HL-60 (cell line): ENCODE data around the gene GAA.

ENCODE experiments used
- DNase-seq, 2 experiments: peaks; one replicate each; pipeline ENCODE4 v3.0.0-alpha.2; 2010 to 2020; ENCODE audit warnings: low read depth in 1 of 2, low spot score in 1 of 2
- H3K27ac ChIP-seq: fragments of 250-450 bp; sonication (Bioruptor Pico); replicated peaks from 2 replicates; pipeline ENCODE4 v1.5.1; 2020; ENCODE audit warnings: mild to moderate bottlenecking, moderate library complexity
- H3K27me3 ChIP-seq: fragments of 250-450 bp; sonication (Bioruptor Pico); 2 replicates; pipeline ENCODE4 v1.5.1; 2021; ENCODE audit warnings: mild to moderate bottlenecking, moderate library complexity; ENCODE audit not compliant: insufficient read depth, poor library complexity, severe bottlenecking
- H3K4me3 ChIP-seq: replicated peaks from 2 replicates; pipeline ENCODE4 v1.5.1; 2011; ENCODE audit warnings: mild to moderate bottlenecking, control low read depth, low read length; ENCODE audit not compliant: insufficient read depth
- CTCF ChIP-seq: IDR thresholded peaks from one replicate; pipeline ENCODE4 v1.5.1; 2011; ENCODE audit warnings: low read length, control low read depth, inconsistent platforms; ENCODE audit not compliant: insufficient read depth
- GABPA ChIP-seq: IDR thresholded peaks from 2 replicates; pipeline ENCODE4 v1.6.1; 2012; ENCODE audit warnings: low read depth
- POLR2AphosphoS5 ChIP-seq: IDR thresholded peaks from 2 replicates; pipeline ENCODE4 v1.6.1; 2012; ENCODE audit warnings: low read depth
- REST ChIP-seq: IDR thresholded peaks from 2 replicates; pipeline ENCODE4 v1.6.1; 2012; ENCODE audit warnings: low read depth; ENCODE audit not compliant: insufficient replicate concordance
- SPI1 ChIP-seq: IDR thresholded peaks from 2 replicates; pipeline ENCODE4 v1.6.1; 2012; ENCODE audit warnings: low read depth, mild to moderate bottlenecking, borderline replicate concordance

The GAA gene

GRCh38 chr17:80109713-80110446 lies 8.5 kb downstream of the GAA start:
- H3K4me3 ChIP-seq: no peak overlapping the region
- no peak for TF ChIP-seq CTCF
- no peak for TF ChIP-seq REST
- no peak for TF ChIP-seq POLR2AphosphoS5
- TF ChIP-seq GABPA: no peak
- no peak for TF ChIP-seq SPI1
- no peak for DNase-seq
- H3K27me3 ChIP-seq: peaks cover 13% of the 10 kb centered on the region
- H3K27ac ChIP-seq: no peak overlapping the region

DNA sequence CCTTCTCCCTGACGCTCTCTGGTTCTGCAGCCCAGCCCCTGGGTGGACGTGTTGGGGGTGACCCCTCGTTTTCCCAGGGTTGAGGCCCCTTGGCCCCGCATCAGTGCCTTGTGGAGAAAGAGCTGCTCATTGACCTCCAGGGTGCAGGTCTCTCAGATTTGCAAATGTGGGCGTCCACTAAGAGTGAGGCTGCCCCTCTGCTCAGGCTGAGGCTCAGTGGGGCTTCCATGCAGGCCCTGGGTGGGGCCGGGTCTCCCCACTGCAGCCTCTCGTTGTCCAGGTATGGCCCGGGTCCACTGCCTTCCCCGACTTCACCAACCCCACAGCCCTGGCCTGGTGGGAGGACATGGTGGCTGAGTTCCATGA lies 9.0 kb downstream of the GAA start:
- Histone ChIP-seq H3K4me3 (no peak overlapping the region), H3K27me3 (peaks cover 10% of the 10 kb centered on the region), H3K27ac (no peak overlapping the region)
- no peak for DNase-seq
- TF ChIP-seq REST (no peak), GABPA (no peak), POLR2AphosphoS5 (no peak), CTCF (no peak), SPI1 (no peak)

DNA sequence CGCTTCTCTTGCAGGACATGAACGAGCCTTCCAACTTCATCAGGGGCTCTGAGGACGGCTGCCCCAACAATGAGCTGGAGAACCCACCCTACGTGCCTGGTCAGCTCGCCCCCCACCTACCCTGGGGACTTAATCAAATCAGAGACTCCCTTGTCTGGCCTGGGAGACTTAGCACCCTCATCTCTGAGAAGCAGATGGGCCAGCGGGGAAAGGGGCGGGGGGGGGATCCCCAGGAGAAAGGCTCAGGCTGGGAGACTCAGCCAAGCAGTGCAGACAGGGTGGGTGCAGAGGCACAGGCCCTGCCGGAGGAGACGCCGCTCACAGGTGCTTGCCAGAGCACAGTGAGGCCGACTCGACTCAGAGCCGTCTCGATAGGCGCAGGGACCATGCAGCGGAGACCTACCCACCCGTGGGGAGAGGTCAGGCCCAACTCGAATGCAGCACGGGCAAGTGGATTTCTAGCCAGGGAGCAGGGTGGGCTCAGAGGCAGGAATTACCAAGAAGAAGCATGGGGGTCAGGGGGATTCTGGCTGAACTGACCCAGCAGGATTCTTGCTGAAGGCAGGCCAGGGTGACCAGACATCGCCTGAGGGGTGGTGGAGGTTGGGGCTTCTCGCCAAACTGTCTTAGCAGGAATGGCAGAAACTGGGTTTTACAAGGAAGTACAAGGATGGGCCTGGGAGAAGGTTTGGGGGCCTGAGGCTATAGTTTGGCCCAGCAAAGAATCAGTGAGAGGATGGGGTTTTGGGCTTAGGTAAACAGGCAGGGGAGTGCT lies 9.7 kb downstream of the GAA start:
- peaks cover 3% of the 10 kb centered on the region for H3K27me3 ChIP-seq
- TF ChIP-seq POLR2AphosphoS5 (no peak), CTCF (no peak), GABPA (no peak), REST (no peak), SPI1 (no peak)
- no peak for DNase-seq

More for the DNA sequence above, 9.7 kb downstream of the GAA start:
- H3K4me3 ChIP-seq: no peak overlapping the region
- no peak overlapping the region for H3K27ac ChIP-seq
